C4-2B (cell line): ENCODE results near the gene FBLIM1.

Experiments
- H3K27ac ChIP-seq: fragments of 450-650 bp; 2 replicates; pipeline ENCODE4 v1.5.1; 2017
- ZFX ChIP-seq: fragments of 450-650 bp; IDR thresholded peaks from 2 replicates; pipeline ENCODE4 v1.6.1; 2017
- TF ChIP-seq, protein P1 (sequence below): fragments of 450-650 bp; conservative IDR thresholded peaks from 2 replicates; pipeline ENCODE4 v1.5.1; 2017; ENCODE audit warnings: mild to moderate bottlenecking

Gene FBLIM1

DNA sequence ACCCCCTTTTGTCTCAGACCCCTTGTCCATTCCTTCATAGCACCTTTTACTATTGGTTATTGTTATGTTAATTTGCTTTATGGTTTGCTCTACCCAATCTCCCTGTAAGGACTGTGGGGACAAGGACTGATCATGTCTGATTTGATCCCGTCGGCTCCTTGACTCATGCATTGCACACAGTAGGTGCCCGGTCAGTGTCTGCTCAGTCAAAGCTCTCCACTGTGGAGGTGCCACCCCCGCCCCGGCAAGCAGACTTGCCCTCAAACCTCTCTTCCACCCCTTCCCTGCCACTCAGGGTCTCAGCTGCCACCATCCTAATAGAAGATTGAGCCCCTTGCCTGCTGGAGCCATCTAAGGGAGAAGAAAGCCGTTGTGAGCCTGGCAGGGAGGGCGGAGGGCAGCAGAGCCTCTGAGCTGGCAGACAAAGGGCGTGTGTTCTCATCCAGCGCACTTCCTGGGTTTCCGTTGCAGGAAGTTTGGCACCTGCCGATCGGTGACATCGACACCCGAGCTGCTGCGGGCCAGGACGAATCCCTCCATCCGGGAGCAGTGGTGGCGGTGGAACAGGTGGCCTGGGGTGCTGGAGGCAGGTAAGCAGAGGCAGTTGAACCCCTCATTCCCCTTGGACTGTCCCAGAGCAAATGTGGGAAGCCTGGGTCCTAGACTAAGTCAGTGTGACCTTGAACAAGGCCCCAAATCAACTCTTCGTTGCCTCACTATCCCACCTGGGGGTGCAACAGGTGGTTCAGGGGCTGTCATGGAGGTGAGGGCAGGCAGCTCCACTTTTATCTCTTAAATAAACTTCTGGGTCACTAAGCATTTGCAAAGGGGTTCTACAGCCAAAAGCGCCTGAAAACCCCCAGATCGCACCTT is 2.2 kb upstream of the FBLIM1 start:
- TF ChIP-seq, protein P1, sequence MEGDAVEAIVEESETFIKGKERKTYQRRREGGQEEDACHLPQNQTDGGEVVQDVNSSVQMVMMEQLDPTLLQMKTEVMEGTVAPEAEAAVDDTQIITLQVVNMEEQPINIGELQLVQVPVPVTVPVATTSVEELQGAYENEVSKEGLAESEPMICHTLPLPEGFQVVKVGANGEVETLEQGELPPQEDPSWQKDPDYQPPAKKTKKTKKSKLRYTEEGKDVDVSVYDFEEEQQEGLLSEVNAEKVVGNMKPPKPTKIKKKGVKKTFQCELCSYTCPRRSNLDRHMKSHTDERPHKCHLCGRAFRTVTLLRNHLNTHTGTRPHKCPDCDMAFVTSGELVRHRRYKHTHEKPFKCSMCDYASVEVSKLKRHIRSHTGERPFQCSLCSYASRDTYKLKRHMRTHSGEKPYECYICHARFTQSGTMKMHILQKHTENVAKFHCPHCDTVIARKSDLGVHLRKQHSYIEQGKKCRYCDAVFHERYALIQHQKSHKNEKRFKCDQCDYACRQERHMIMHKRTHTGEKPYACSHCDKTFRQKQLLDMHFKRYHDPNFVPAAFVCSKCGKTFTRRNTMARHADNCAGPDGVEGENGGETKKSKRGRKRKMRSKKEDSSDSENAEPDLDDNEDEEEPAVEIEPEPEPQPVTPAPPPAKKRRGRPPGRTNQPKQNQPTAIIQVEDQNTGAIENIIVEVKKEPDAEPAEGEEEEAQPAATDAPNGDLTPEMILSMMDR: no peak
- no peak for TF ChIP-seq ZFX
- peak overlapping the region; percentile 32; the same call in 1 of the 2 replicates for H3K27ac ChIP-seq

DNA sequence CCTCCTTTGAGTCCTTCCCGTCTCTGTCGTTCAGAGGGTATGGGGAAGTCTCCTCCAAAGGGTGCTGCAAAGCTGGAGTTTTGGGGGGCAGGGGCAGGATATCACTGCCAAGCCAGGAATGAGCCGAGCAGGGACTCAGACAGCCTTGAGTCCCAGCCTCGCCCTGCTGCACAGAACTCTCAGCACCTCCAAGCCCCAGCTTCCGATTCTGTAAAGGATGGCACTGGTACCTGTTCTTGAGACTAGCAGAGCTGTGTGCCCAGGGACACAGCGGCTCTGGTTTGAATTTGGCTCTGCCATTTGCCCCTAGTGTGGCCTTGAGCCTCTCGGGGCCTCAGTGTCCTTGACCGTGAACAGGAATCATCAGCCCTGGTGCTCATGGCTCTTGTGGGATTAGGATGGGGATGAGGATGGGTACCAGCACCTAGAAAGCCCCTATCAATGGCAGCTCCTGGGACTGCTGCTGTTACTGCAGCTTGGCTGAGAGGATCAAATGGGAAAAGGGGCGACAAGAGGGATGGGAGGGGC is 1.5 kb upstream of the FBLIM1 start:
- H3K27ac ChIP-seq: no peak overlapping the region; the same call in 1 of the 2 replicates
- TF ChIP-seq, protein P1: no peak
- TF ChIP-seq ZFX: no peak

DNA sequence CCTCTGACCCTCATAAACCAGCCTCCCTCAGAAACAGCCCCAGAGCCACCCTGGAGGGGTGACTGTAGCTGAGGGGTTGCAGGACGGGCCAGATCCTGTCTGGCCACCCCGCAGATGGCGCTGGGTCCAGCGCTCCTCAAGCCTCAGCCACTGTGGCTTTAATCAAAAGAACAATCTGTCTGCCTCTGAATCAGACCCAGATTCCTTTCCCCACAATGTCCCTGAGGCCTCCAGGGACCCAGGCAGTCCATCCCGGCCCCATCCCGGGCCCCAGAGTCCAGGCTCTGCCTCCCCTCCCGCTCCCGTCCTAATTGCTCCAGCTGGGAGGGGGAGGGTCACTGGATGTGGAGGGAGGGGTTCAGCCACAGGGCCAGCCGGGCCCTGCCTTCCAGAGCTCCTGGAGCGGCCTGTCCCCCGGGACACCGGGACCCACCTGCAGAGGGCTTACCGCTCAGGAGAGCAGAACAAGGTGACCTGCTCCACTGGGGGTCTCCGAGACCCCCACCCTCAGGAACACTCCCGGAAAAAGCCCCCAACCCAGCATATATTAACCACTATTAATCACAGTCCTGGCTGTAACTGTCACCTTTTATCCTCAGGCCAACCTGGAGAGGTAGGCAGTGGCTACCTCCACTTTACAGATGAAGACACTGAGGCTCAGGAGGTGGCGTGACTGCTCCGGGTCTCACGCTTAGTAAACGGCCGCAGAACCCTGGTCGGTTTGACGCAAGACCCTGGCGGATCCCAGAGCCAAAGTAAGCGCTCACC is 836 bp upstream of the FBLIM1 start:
- no peak for TF ChIP-seq ZFX
- TF ChIP-seq, protein P1: no peak
- no peak overlapping the region for H3K27ac ChIP-seq

DNA sequence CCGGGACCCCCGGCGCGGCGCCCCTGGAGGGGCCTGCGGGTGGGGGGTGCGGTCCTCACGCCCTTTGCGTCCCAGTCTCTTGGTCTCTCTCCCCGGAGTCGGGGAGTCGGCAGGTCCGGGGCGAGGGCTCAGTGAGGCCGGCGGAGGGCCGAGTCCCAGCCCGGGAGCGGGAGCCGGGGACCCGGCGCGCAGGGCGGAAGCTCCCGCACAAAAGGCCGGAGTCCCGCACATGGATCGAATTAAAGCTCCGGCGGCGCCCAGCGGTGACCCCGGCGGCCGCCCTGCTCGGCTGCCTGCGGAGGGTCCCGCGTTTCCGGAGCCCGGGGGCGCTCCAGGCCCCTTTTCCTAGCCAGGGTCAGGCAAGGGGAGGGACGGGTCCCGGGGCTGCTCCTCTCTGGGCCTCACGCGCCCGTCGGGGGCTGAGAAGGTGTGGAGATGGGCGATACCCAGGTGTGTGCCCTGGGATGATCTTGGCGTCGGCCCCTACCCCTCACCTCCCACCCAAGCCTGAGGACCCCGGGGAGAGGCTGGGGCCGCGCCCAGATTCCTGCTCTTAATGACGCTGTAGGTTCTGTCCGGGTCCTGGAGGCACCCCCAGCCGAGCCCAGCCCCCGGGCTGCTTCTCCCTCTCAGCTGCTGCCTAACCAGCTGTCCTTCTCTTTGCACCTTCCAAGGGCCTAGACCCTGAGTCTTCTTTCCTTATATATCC is 512 bp downstream of the FBLIM1 start:
- H3K27ac ChIP-seq: peak overlapping the region; percentile 58
- TF ChIP-seq, protein P1: no peak
- 0 out of 2 replicates have a peak, but pooled peaks have one; percentile 44 for TF ChIP-seq ZFX

- no peak overlapping the region for H3K27ac ChIP-seq
- no peak for TF ChIP-seq ZFX
- TF ChIP-seq, protein P1: no peak
These were observed 2.1 kb downstream of the FBLIM1 start for GRCh38 chr1:15760520-15761211.

GRCh38 chr1:15761366-15762128 is 3.0 kb downstream of the FBLIM1 start:
- TF ChIP-seq, protein P1: no peak
- no peak for TF ChIP-seq ZFX
- H3K27ac ChIP-seq: no peak overlapping the region
